IPS DF 6.9 (cell line): Measurements from ENCODE around the gene C15orf40.
"Not testable (repeated sequence)": the region's sequence is repeated elsewhere in the genome, so short reads cannot be mapped to it uniquely, and the experiment has no call there.

Source experiments
- DNase-seq: peaks from one replicate; pipeline ENCODE4 v3.0.0-alpha.2; 2013; ENCODE audit warnings: low read depth, low spot score
- H3K27ac ChIP-seq: one replicate; pipeline ENCODE4 v1.5.1; 2013; ENCODE audit warnings: low read length, control low read depth
- H3K27me3 ChIP-seq: 2 replicates; pipeline ENCODE4 v1.6.1; 2013; ENCODE audit warnings: mild to moderate bottlenecking, low read length; ENCODE audit not compliant: control insufficient read depth, insufficient read depth
- H3K36me3 ChIP-seq: 2 replicates; pipeline ENCODE4 v1.6.1; 2013; ENCODE audit warnings: low read length; ENCODE audit not compliant: control insufficient read depth, insufficient read depth
- H3K4me1 ChIP-seq: 2 replicates; pipeline ENCODE4 v1.6.1; 2013; ENCODE audit warnings: low read length; ENCODE audit not compliant: control insufficient read depth, insufficient read depth
- H3K4me3 ChIP-seq: 2 replicates; pipeline ENCODE4 v1.5.1; 2013; ENCODE audit warnings: mild to moderate bottlenecking, low read length
- H3K9me3 ChIP-seq: 2 replicates; pipeline ENCODE4 v1.6.1; 2013; ENCODE audit warnings: low read length, inconsistent platforms; ENCODE audit not compliant: control insufficient read depth, insufficient read depth
- WGBS: extraction: QIAGEN DNeasy Blood & Tissue Kit; methylation state at CpG from one replicate; pipeline ENCODE4 v1.1.7; 2013; ENCODE audit warnings: mixed read lengths, missing lambda C conversion rate; ENCODE audit not compliant: insufficient read length, insufficient coverage; 5-methylcytosine and 5-hydroxymethylcytosine counted together

The C15orf40 gene

GRCh38 chr15:82942691-82943090, 68.7 kb downstream of the C15orf40 start:
- H3K4me1 ChIP-seq: no peaks in the 10 kb centered on the region
- H3K27ac ChIP-seq: no peak overlapping the region
- DNase-seq: no peak
- no CpG with 5 or more reads among the region's 8 CpGs for WGBS
- H3K9me3 ChIP-seq: no peaks in the 10 kb centered on the region
- H3K36me3 ChIP-seq: no peaks in the 10 kb centered on the region
- no peaks in the 10 kb centered on the region for H3K27me3 ChIP-seq
- H3K4me3 ChIP-seq: no peak overlapping the region

GRCh38 chr15:82939678-82940077, 71.8 kb downstream of the C15orf40 start:
- not testable (repeated sequence) for DNase-seq, H3K4me3 ChIP-seq, H3K36me3 ChIP-seq, H3K9me3 ChIP-seq, H3K27ac ChIP-seq, H3K4me1 ChIP-seq, H3K27me3 ChIP-seq
- WGBS: no CpG with 5 or more reads among the region's 6 CpGs
